BE2C (cell line): ENCODE results near the gene RNF10.

ENCODE experiments used
- DNase-seq: peaks from one replicate; pipeline ENCODE4 v3.0.0-alpha.2; 2020
- H3K27me3 ChIP-seq: fragments of 250-450 bp; sonication (Bioruptor Pico); 2 replicates; pipeline ENCODE4 v1.5.1; 2020; ENCODE audit warnings: mild to moderate bottlenecking
- H3K36me3 ChIP-seq: fragments of 250-450 bp; sonication (Bioruptor Pico); 2 replicates; pipeline ENCODE4 v1.5.1; 2020; ENCODE audit warnings: mild to moderate bottlenecking
- H3K4me1 ChIP-seq: fragments of 250-450 bp; sonication (Bioruptor Pico); 2 replicates; pipeline ENCODE4 v1.5.1; 2020
- H3K4me3 ChIP-seq: 2 replicates; pipeline ENCODE4 v1.5.1; 2011; ENCODE audit warnings: low read depth, low read length
- H3K9me3 ChIP-seq: fragments of 250-450 bp; sonication (Bioruptor Pico); 2 replicates; pipeline ENCODE4 v1.5.1; 2020
- CTCF ChIP-seq: IDR thresholded peaks from 2 replicates; pipeline ENCODE4 v1.5.1; 2012; ENCODE audit warnings: mild to moderate bottlenecking, low read depth, low read length

Gene RNF10

GRCh38 chr12:120534703-120535655 is 823 bp downstream of the RNF10 start:
- Histone ChIP-seq H3K27me3 (no peaks in the 10 kb centered on the region), H3K4me1 (no peaks in the 10 kb centered on the region; the same call in 1 of the 2 replicates), H3K4me3 (peak overlapping the region; percentile 97), H3K36me3 (peaks cover 14% of the 10 kb centered on the region), H3K9me3 (no peaks in the 10 kb centered on the region)
- DNase-seq, result peak; percentile 74
- 0 out of 2 replicates have a peak, but pooled peaks have one; percentile 7 for TF ChIP-seq CTCF

- no peak for DNase-seq
- no peak for TF ChIP-seq CTCF
- Histone ChIP-seq H3K4me3 (peak overlapping the region; percentile 97), H3K27me3 (no peaks in the 10 kb centered on the region), H3K36me3 (peaks cover 22% of the 10 kb centered on the region), H3K9me3 (no peaks in the 10 kb centered on the region), H3K4me1 (no peaks in the 10 kb centered on the region; the same call in 1 of the 2 replicates)
Observed at GRCh38 chr12:120536064-120536791, 2.1 kb downstream of the RNF10 start.

GRCh38 chr12:120537856-120538220 is 3.7 kb downstream of the RNF10 start:
- no peak overlapping the region for H3K4me3 ChIP-seq
- no peak for TF ChIP-seq CTCF
- no peaks in the 10 kb centered on the region for H3K27me3 ChIP-seq
- H3K4me1 ChIP-seq, result no peaks in the 10 kb centered on the region; the same call in 1 of the 2 replicates
- peaks cover 22% of the 10 kb centered on the region for H3K36me3 ChIP-seq
- DNase-seq, result no peak
- H3K9me3 ChIP-seq, result no peaks in the 10 kb centered on the region

GRCh38 chr12:120538281-120539156 is 4.4 kb downstream of the RNF10 start:
- Histone ChIP-seq H3K27me3 (no peaks in the 10 kb centered on the region), H3K9me3 (no peaks in the 10 kb centered on the region), H3K36me3 (peaks cover 22% of the 10 kb centered on the region), H3K4me3 (no peak overlapping the region), H3K4me1 (no peaks in the 10 kb centered on the region; the same call in 1 of the 2 replicates)
- DNase-seq, result no peak
- no peak for TF ChIP-seq CTCF

- no peak for TF ChIP-seq CTCF
- Histone ChIP-seq H3K4me3 (no peak overlapping the region), H3K9me3 (no peaks in the 10 kb centered on the region), H3K4me1 (no peaks in the 10 kb centered on the region; the same call in 1 of the 2 replicates), H3K27me3 (no peaks in the 10 kb centered on the region), H3K36me3 (peaks cover 22% of the 10 kb centered on the region)
- no peak for DNase-seq
Observed at GRCh38 chr12:120539303-120539702, 5.1 kb downstream of the RNF10 start.
